NCI-H1417 (cell line): ENCODE data around the gene PPP1R13B.

Source experiments
- DNase-seq, 3 experiments: peaks; one replicate each; lab custom pipeline; 2025; lab: John Stamatoyannopoulos, UW

Gene PPP1R13B

GRCh38 chr14:103741876-103742275 lies 105.5 kb downstream of the PPP1R13B start:
- DNase-seq = no peak

GRCh38 chr14:103740991-103741689 lies 106.2 kb downstream of the PPP1R13B start:
- no peak for DNase-seq

- no peak for DNase-seq
Measured at GRCh38 chr14:103739793-103740501, 107.4 kb downstream of the PPP1R13B start.

GRCh38 chr14:103739466-103739792 lies 107.9 kb downstream of the PPP1R13B start:
- DNase-seq = no peak

GRCh38 chr14:103738701-103739451 lies 108.5 kb downstream of the PPP1R13B start:
- no peak for DNase-seq

- no peak for DNase-seq
Measured at GRCh38 chr14:103738166-103738565, 109.2 kb downstream of the PPP1R13B start.

- no peak for DNase-seq
Measured at GRCh38 chr14:103737432-103738045, 109.8 kb downstream of the PPP1R13B start.

GRCh38 chr14:103736546-103737431 lies 110.6 kb downstream of the PPP1R13B start:
- DNase-seq = no peak

- no peak for DNase-seq
Measured at GRCh38 chr14:103735815-103736545, 111.4 kb downstream of the PPP1R13B start.

- DNase-seq = no peak
Measured at GRCh38 chr14:103735439-103735814, 111.9 kb downstream of the PPP1R13B start.

GRCh38 chr14:103735022-103735421 lies 112.4 kb downstream of the PPP1R13B start:
- DNase-seq = no peak

- no peak for DNase-seq
Measured at GRCh38 chr14:103734081-103734888, 113.1 kb downstream of the PPP1R13B start.

GRCh38 chr14:103733651-103734050 lies 113.7 kb downstream of the PPP1R13B start:
- DNase-seq = no peak

- no peak for DNase-seq
Measured at GRCh38 chr14:103732868-103733620, 114.3 kb downstream of the PPP1R13B start.

- DNase-seq = no peak
Measured at GRCh38 chr14:103731916-103732867, 115.2 kb downstream of the PPP1R13B start.

GRCh38 chr14:103731481-103731880 lies 115.9 kb downstream of the PPP1R13B start:
- DNase-seq = no peak

GRCh38 chr14:103730490-103731035 lies 116.8 kb downstream of the PPP1R13B start:
- DNase-seq = no peak
